Astrocyte (in vitro differentiated cells and primary cell): ENCODE measurements around the gene ZNF443. TPM values are rescaled to one million over a fixed set of nuclear protein-coding genes. Genes with fewer than 3 reads are reported as not detected.
A peak's percentile ranks its signal among the peaks of the same experiment; 100 is the strongest.
"Not testable (repeated sequence)": the region's sequence is repeated elsewhere in the genome, so short reads cannot be mapped to it uniquely, and the experiment has no call there.

Experiments
- DNase-seq: peaks from one replicate; pipeline ENCODE4 v3.0.0-alpha.2; 2010; ENCODE audit warnings: low read depth
- FAIRE-seq: peaks from 2 replicates; lab custom pipeline; 2011; peaks lifted over from hg19 to GRCh38; lab: Jason Lieb, UNC
- H2AFZ ChIP-seq: 2 replicates; pipeline ENCODE4 v1.6.0; 2012; ENCODE audit warnings: low read depth, low read length, inconsistent platforms
- H3K27ac ChIP-seq: 2 replicates; pipeline ENCODE4 v1.5.1; 2011; ENCODE audit warnings: low read depth, low read length, inconsistent platforms
- H3K27me3 ChIP-seq: 2 replicates; pipeline ENCODE4 v1.6.0; 2011; ENCODE audit warnings: low read length, inconsistent platforms; ENCODE audit not compliant: insufficient read depth
- H3K36me3 ChIP-seq: 2 replicates; pipeline ENCODE4 v1.5.1; 2011; ENCODE audit warnings: low read length, inconsistent platforms; ENCODE audit not compliant: insufficient read depth
- H3K4me1 ChIP-seq: 2 replicates; pipeline ENCODE4 v1.5.1; 2011; ENCODE audit warnings: low read length, inconsistent platforms; ENCODE audit not compliant: insufficient read depth
- H3K4me2 ChIP-seq: 2 replicates; pipeline ENCODE4 v1.6.0; 2012; ENCODE audit warnings: low read length, inconsistent platforms
- H3K4me3 ChIP-seq: 2 replicates; pipeline ENCODE4 v1.5.1; 2011; ENCODE audit warnings: low read depth, mild to moderate bottlenecking, low read length, inconsistent platforms; ENCODE audit not compliant: insufficient read depth
- H3K79me2 ChIP-seq: 2 replicates; pipeline ENCODE4 v1.6.0; 2012; ENCODE audit warnings: mild to moderate bottlenecking, low read length, inconsistent platforms; ENCODE audit not compliant: insufficient read depth
- H3K9ac ChIP-seq: 2 replicates; pipeline ENCODE4 v1.6.0; 2012; ENCODE audit warnings: mild to moderate bottlenecking, low read length, inconsistent platforms
- H3K9me3 ChIP-seq: 2 replicates; pipeline ENCODE4 v1.5.1; 2012; ENCODE audit warnings: low read depth, mild to moderate bottlenecking, low read length, inconsistent platforms; ENCODE audit not compliant: insufficient read depth
- H4K20me1 ChIP-seq: 2 replicates; pipeline ENCODE4 v1.6.0; 2012; ENCODE audit warnings: low read length, inconsistent platforms; ENCODE audit not compliant: insufficient read depth
- H3K27ac Mint-ChIP-seq: one replicate; pipeline ENCODE4 v1.8.0; 2021; ENCODE audit warnings: mild to moderate bottlenecking, mixed read lengths; ENCODE audit not compliant: unreplicated experiment
- H3K27me3 Mint-ChIP-seq: one replicate; pipeline ENCODE4 v1.8.0; 2021; ENCODE audit warnings: low read depth, mixed read lengths; ENCODE audit not compliant: unreplicated experiment
- H3K36me3 Mint-ChIP-seq: one replicate; pipeline ENCODE4 v1.8.0; 2021; ENCODE audit warnings: low read depth, mixed read lengths; ENCODE audit not compliant: unreplicated experiment
- H3K4me1 Mint-ChIP-seq: one replicate; pipeline ENCODE4 v1.8.0; 2021; ENCODE audit warnings: low read depth, mixed read lengths; ENCODE audit not compliant: unreplicated experiment
- H3K4me3 Mint-ChIP-seq: one replicate; pipeline ENCODE4 v1.8.0; 2021; ENCODE audit warnings: mild to moderate bottlenecking, moderate library complexity, mixed read lengths; ENCODE audit not compliant: unreplicated experiment
- H3K9me3 Mint-ChIP-seq: one replicate; pipeline ENCODE4 v1.8.0; 2021; ENCODE audit warnings: mild to moderate bottlenecking, mixed read lengths; ENCODE audit not compliant: unreplicated experiment
- CTCF ChIP-seq: IDR thresholded peaks from 2 replicates; pipeline ENCODE4 v1.5.1; 2011; ENCODE audit warnings: low read depth, mild to moderate bottlenecking, inconsistent platforms, low read length, moderate library complexity; ENCODE audit not compliant: insufficient read depth
- EZH2 ChIP-seq: IDR thresholded peaks from 2 replicates; pipeline ENCODE4 v1.6.1; 2012; ENCODE audit warnings: mild to moderate bottlenecking, low read length, inconsistent platforms; ENCODE audit not compliant: insufficient read depth
- total RNA-seq: library from RNA; stranded (reverse); gene quantifications from 2 replicates; pipeline ENCODE4 v1.2.1, GENCODE V29; 2021

The ZNF443 gene
- total RNA-seq, 1 donor from 2014 or later: 4.3 TPM

GRCh38 chr19:12453495-12453894 lies 12.7 kb upstream of the ZNF443 start:
- Histone ChIP-seq H3K36me3 (no peaks in the 10 kb centered on the region), H4K20me1 (no peaks in the 10 kb centered on the region), H3K4me1 (no peaks in the 10 kb centered on the region), H3K27ac (no peak overlapping the region), H3K27me3 (no peaks in the 10 kb centered on the region), H3K4me3 (no peak overlapping the region), H3K79me2 (no peaks in the 10 kb centered on the region), H3K9me3 (peaks cover 17% of the 10 kb centered on the region), H2AFZ (no peak overlapping the region), H3K9ac (no peak overlapping the region), H3K4me2 (no peak overlapping the region)
- no peak for DNase-seq
- H3K4me1 Mint-ChIP-seq: no peaks in the 10 kb centered on the region
- TF ChIP-seq EZH2: no peak
- TF ChIP-seq CTCF: no peak
- no peak for FAIRE-seq
- H3K27me3 Mint-ChIP-seq: no peaks in the 10 kb centered on the region
- H3K9me3 Mint-ChIP-seq: peaks cover 32% of the 10 kb centered on the region
- H3K27ac Mint-ChIP-seq: no peak overlapping the region
- peaks cover 12% of the 10 kb centered on the region for H3K36me3 Mint-ChIP-seq
- no peak overlapping the region for H3K4me3 Mint-ChIP-seq

- Histone ChIP-seq H3K27me3 (no peaks in the 10 kb centered on the region), H4K20me1 (no peaks in the 10 kb centered on the region), H3K9me3 (peaks cover 11% of the 10 kb centered on the region), H3K4me2 (no peak overlapping the region), H3K79me2 (no peaks in the 10 kb centered on the region), H3K4me1 (no peaks in the 10 kb centered on the region), H3K9ac (no peak overlapping the region), H3K4me3 (no peak overlapping the region), H3K36me3 (no peaks in the 10 kb centered on the region), H2AFZ (no peak overlapping the region), H3K27ac (no peak overlapping the region)
- FAIRE-seq (no peak), DNase-seq (no peak)
- no peak for TF ChIP-seq EZH2
- TF ChIP-seq CTCF: no peak
- Mint-ChIP-seq H3K27ac (no peak overlapping the region), H3K27me3 (no peaks in the 10 kb centered on the region), H3K9me3 (peaks cover 29% of the 10 kb centered on the region), H3K36me3 (peaks cover 3% of the 10 kb centered on the region), H3K4me3 (no peak overlapping the region), H3K4me1 (no peaks in the 10 kb centered on the region)
Measured at GRCh38 chr19:12450844-12451243, 10.0 kb upstream of the ZNF443 start.

GRCh38 chr19:12448808-12449207 lies 8.0 kb upstream of the ZNF443 start:
- Histone ChIP-seq H3K79me2 (no peaks in the 10 kb centered on the region), H3K36me3 (no peaks in the 10 kb centered on the region), H3K27ac (no peak overlapping the region), H3K4me3 (no peak overlapping the region), H3K4me2 (no peak overlapping the region), H3K9me3 (peaks cover 7% of the 10 kb centered on the region), H3K4me1 (no peaks in the 10 kb centered on the region), H3K9ac (no peak overlapping the region), H4K20me1 (no peaks in the 10 kb centered on the region), H2AFZ (no peak overlapping the region), H3K27me3 (no peaks in the 10 kb centered on the region)
- FAIRE-seq: no peak
- Mint-ChIP-seq H3K36me3 (peaks cover 3% of the 10 kb centered on the region), H3K9me3 (peaks cover 31% of the 10 kb centered on the region), H3K27me3 (no peaks in the 10 kb centered on the region), H3K4me3 (no peak overlapping the region), H3K27ac (no peak overlapping the region), H3K4me1 (no peaks in the 10 kb centered on the region)
- no peak for DNase-seq
- TF ChIP-seq EZH2 (no peak), CTCF (no peak)

GRCh38 chr19:12439686-12440540 lies 908 bp downstream of the ZNF443 start:
- H4K20me1 ChIP-seq, H3K36me3 ChIP-seq, H3K4me1 Mint-ChIP-seq, H3K9me3 ChIP-seq, FAIRE-seq, H3K27me3 Mint-ChIP-seq, H3K4me1 ChIP-seq, H3K27me3 ChIP-seq, H3K36me3 Mint-ChIP-seq, H3K79me2 ChIP-seq, H3K27ac ChIP-seq: not testable (repeated sequence)
- Histone ChIP-seq H3K4me2 (peak overlapping the region; percentile 94), H3K4me3 (peak overlapping the region; percentile 80), H2AFZ (peak overlapping the region; percentile 87), H3K9ac (peak overlapping the region; percentile 80)
- Mint-ChIP-seq H3K4me3 (peak overlapping the region; percentile 94), H3K9me3 (peaks cover 21% of the 10 kb centered on the region), H3K27ac (peak overlapping the region; percentile 66)
- peak; percentile 24 for DNase-seq
